ENCODE data around the gene CATSPER3. TPM values are rescaled to one million over a fixed set of nuclear protein-coding genes. Genes with fewer than 3 reads are reported as not detected.

The CATSPER3 gene
- total RNA-seq, 1 experiment from 2014 or later = 0.37 TPM

- POLR2A ChIA-PET = no interaction called here
- TF ChIP-seq GTF2I (CRISPR knock-in tag; conservative IDR thresholded peaks at IDR 0.05) (no peak), TEAD1 (CRISPR knock-in tag; IDR thresholded peaks at IDR 0.05) (no peak), TEAD4 (CRISPR knock-in tag; IDR thresholded peaks at IDR 0.05) (no peak), CREM (CRISPR knock-in tag; IDR thresholded peaks at IDR 0.05) (no peak), AR (CRISPR knock-in tag; IDR thresholded peaks at IDR 0.05) (no peak), SMAD4 (CRISPR knock-in tag; IDR thresholded peaks at IDR 0.05) (no peak), MYBL2 (CRISPR knock-in tag; IDR thresholded peaks at IDR 0.05) (no peak), ERG (CRISPR knock-in tag; IDR thresholded peaks at IDR 0.05) (no peak)
- Mint-ChIP-seq H3K4me1 (no peaks in the 10 kb centered on the region), H3K36me3 (no peaks in the 10 kb centered on the region), H3K9me3 (no peaks in the 10 kb centered on the region), H3K27me3 (ENCODE audit: low read depth) (peaks cover 6% of the 10 kb centered on the region; the same call in 1 of the 2 replicates), H3K27ac (no peak overlapping the region), H3K4me3 (no peak overlapping the region)
- CTCF ChIA-PET = interaction anchor here (0.6 kb wide), 1 partner anchor 275 kb away, joined by 3 read pairs; no protein-coding TSS in a partner anchor
- ATAC-seq (no peak), DNase-seq (ENCODE audit: low spot score) (no peak)
Measured at GRCh38 chr5:135007305-135007704, 39.6 kb downstream of the CATSPER3 start.

- H3K9me3 Mint-ChIP-seq = no peaks in the 10 kb centered on the region
- no peak for DNase-seq (ENCODE audit: low spot score)
- no peaks in the 10 kb centered on the region for H3K36me3 Mint-ChIP-seq
- H3K4me1 Mint-ChIP-seq = no peaks in the 10 kb centered on the region
- POLR2A ChIA-PET = no interaction called here
- peaks cover under 1% of the 10 kb centered on the region; the same call in 1 of the 2 replicates for H3K27me3 Mint-ChIP-seq (ENCODE audit: low read depth)
- CTCF ChIA-PET = no interaction called here
- ATAC-seq = no peak
- H3K27ac Mint-ChIP-seq = no peak overlapping the region
- H3K4me3 Mint-ChIP-seq = no peak overlapping the region
- TF ChIP-seq MAX (CRISPR knock-in tag; IDR thresholded peaks at IDR 0.05) = no peak
- TF ChIP-seq IRF2 (CRISPR knock-in tag; IDR thresholded peaks at IDR 0.05; ENCODE audit: borderline replicate concordance, low read depth) = no peak
- no peak for TF ChIP-seq ZNF317 (CRISPR knock-in tag; IDR thresholded peaks at IDR 0.05; ENCODE audit: borderline replicate concordance, low read depth)
- TF ChIP-seq OVOL2 (CRISPR knock-in tag; IDR thresholded peaks at IDR 0.05; ENCODE audit: borderline replicate concordance) = no peak
- no peak for TF ChIP-seq CREM (CRISPR knock-in tag; IDR thresholded peaks at IDR 0.05)
- no peak for TF ChIP-seq HMGXB4 (CRISPR knock-in tag; IDR thresholded peaks at IDR 0.05)
- TF ChIP-seq ZSCAN18 (CRISPR knock-in tag; IDR thresholded peaks at IDR 0.05) = no peak
- TF ChIP-seq FOXP1 (CRISPR knock-in tag; IDR thresholded peaks at IDR 0.05; ENCODE audit: borderline replicate concordance) = no peak
- no peak for TF ChIP-seq MLX (CRISPR knock-in tag; IDR thresholded peaks at IDR 0.05)
- no peak for TF ChIP-seq ERG (CRISPR knock-in tag; IDR thresholded peaks at IDR 0.05)
- TF ChIP-seq EMX1 (CRISPR knock-in tag; IDR thresholded peaks at IDR 0.05) = no peak
- no peak for TF ChIP-seq ZNF138 (CRISPR knock-in tag; conservative IDR thresholded peaks at IDR 0.05)
- no peak for TF ChIP-seq RELA (CRISPR knock-in tag; IDR thresholded peaks at IDR 0.05; ENCODE audit: borderline replicate concordance)
- no peak for TF ChIP-seq ARID4B (CRISPR knock-in tag; IDR thresholded peaks at IDR 0.05; ENCODE audit: borderline replicate concordance)
Measured at GRCh38 chr5:135007749-135008363, 40.1 kb downstream of the CATSPER3 start.

Measured in WTC11 (cell line).